Neural cell (in vitro differentiated cells): Measurements from ENCODE around the gene FCHSD2. TPM values are rescaled to one million over a fixed set of nuclear protein-coding genes. Genes with fewer than 3 reads are reported as not detected.
"Not testable (repeated sequence)": the region's sequence is repeated elsewhere in the genome, so short reads cannot be mapped to it uniquely, and the experiment has no call there.

Experiments used
- H2AFZ ChIP-seq: fragments of 200-600, 300-800 bp; sonication (generic), shearing (Covaris generic); 2 replicates; pipeline ENCODE4 v1.6.0; 2014; ENCODE audit warnings: low read depth, mild to moderate bottlenecking, antibody characterized with exemption, low read length, moderate library complexity
- H3F3A ChIP-seq: fragments of 200-600 bp; shearing (Covaris generic); 2 replicates; pipeline ENCODE4 v1.6.1; 2016; ENCODE audit warnings: mild to moderate bottlenecking, moderate library complexity, mixed read lengths, antibody characterized with exemption, low read length; ENCODE audit not compliant: insufficient read depth, poor library complexity, severe bottlenecking
- H3K27ac ChIP-seq: fragments of 200-600, 300-800 bp; sonication (generic), shearing (Covaris generic); 2 replicates; pipeline ENCODE4 v1.5.1; 2014; ENCODE audit warnings: mild to moderate bottlenecking, low read length, moderate library complexity
- H3K27me3 ChIP-seq: fragments of 300-800, 200-600 bp; sonication (generic), shearing (Covaris generic); 2 replicates; pipeline ENCODE4 v1.6.0; 2014; ENCODE audit warnings: mild to moderate bottlenecking, low read depth, low read length, moderate library complexity; ENCODE audit not compliant: insufficient read depth
- H3K36me3 ChIP-seq: fragments of 300-800, 200-600 bp; sonication (generic), shearing (Covaris generic); 2 replicates; pipeline ENCODE4 v1.5.1; 2014; ENCODE audit warnings: mild to moderate bottlenecking, antibody characterized with exemption, low read length, moderate library complexity; ENCODE audit not compliant: insufficient read depth
- H3K4me2 ChIP-seq: fragments of 300-800, 200-600 bp; sonication (generic), shearing (Covaris generic); 2 replicates; pipeline ENCODE4 v1.6.0; 2014; ENCODE audit warnings: mild to moderate bottlenecking, low read length
- H3K4me3 ChIP-seq: fragments of 300-800, 200-600 bp; sonication (generic), shearing (Covaris generic); 2 replicates; pipeline ENCODE4 v1.5.1; 2014; ENCODE audit warnings: mild to moderate bottlenecking, low read length, moderate library complexity
- H3K79me2 ChIP-seq: fragments of 200-600 bp; shearing (Covaris generic); replicated peaks from 2 replicates; pipeline ENCODE4 v1.6.0; 2014; ENCODE audit warnings: mild to moderate bottlenecking, low read length, moderate library complexity; ENCODE audit not compliant: insufficient read depth
- H3K9ac ChIP-seq: fragments of 300-800, 200-600 bp; sonication (generic), shearing (Covaris generic); 2 replicates; pipeline ENCODE4 v1.6.1; 2016; ENCODE audit warnings: mild to moderate bottlenecking, low read length, mixed read lengths
- H3K9me2 ChIP-seq: fragments of 200-600 bp; shearing (Covaris generic); 2 replicates; pipeline ENCODE4 v1.6.1; 2016; ENCODE audit warnings: mild to moderate bottlenecking, low read length, mixed read lengths; ENCODE audit not compliant: insufficient read depth
- H3K9me3 ChIP-seq: fragments of 200-600, 300-800 bp; sonication (generic), shearing (Covaris generic); 2 replicates; pipeline ENCODE4 v1.6.1; 2016; ENCODE audit warnings: mild to moderate bottlenecking, mixed run types, low read length, moderate library complexity, mixed read lengths
- H4K20me1 ChIP-seq: fragments of 200-600 bp; shearing (Covaris generic); 2 replicates; pipeline ENCODE4 v1.6.1; 2016; ENCODE audit warnings: mild to moderate bottlenecking, mixed run types; ENCODE audit not compliant: insufficient read depth
- EZH2 ChIP-seq: fragments of 200-600, 300-800 bp; shearing (Covaris generic), sonication (generic); IDR thresholded peaks from 2 replicates; pipeline ENCODE4 v1.6.1; 2014; ENCODE audit warnings: antibody characterized with exemption, low read length, borderline replicate concordance, mild to moderate bottlenecking; ENCODE audit not compliant: insufficient read depth, poor library complexity, severe bottlenecking
- MXI1 ChIP-seq: fragments of 450-650 bp; conservative IDR thresholded peaks from 2 replicates; pipeline ENCODE4 v1.6.1; 2014; ENCODE audit warnings: antibody characterized with exemption, mild to moderate bottlenecking; ENCODE audit not compliant: poor library complexity, severe bottlenecking
- POLR2AphosphoS5 ChIP-seq: IDR thresholded peaks from 2 replicates; pipeline ENCODE4 v1.6.1; 2012
- RAD21 ChIP-seq: fragments of 450-650 bp; conservative IDR thresholded peaks from 2 replicates; pipeline ENCODE4 v1.6.1; 2014; ENCODE audit warnings: antibody characterized with exemption, mild to moderate bottlenecking, moderate library complexity
- SMC3 ChIP-seq: fragments of 450-650 bp; conservative IDR thresholded peaks from 2 replicates; pipeline ENCODE4 v1.6.1; 2014; ENCODE audit warnings: antibody characterized with exemption, mild to moderate bottlenecking, moderate library complexity; ENCODE audit not compliant: poor library complexity
- TAF1 ChIP-seq: IDR thresholded peaks from 2 replicates; pipeline ENCODE4 v1.6.1; 2012; ENCODE audit warnings: low read depth
- polyA plus RNA-seq: library from polyadenylated mRNA; depleted of rRNA; stranded (reverse); fragments of >200 nt; gene quantifications from 2 replicates; pipeline ENCODE4 v1.2.3, GENCODE V29; 2014
- TF ChIP-seq, protein P1 (sequence below): fragments of 450-650 bp; IDR thresholded peaks from 2 replicates; pipeline ENCODE4 v1.5.1; 2014; ENCODE audit warnings: antibody characterized with exemption, mild to moderate bottlenecking, moderate library complexity; ENCODE audit not compliant: poor library complexity, severe bottlenecking
- TF ChIP-seq, protein P2 (sequence below): IDR thresholded peaks from 2 replicates; pipeline ENCODE4 v1.6.1; 2012; ENCODE audit warnings: borderline replicate concordance

FCHSD2 gene
- polyA plus RNA-seq, 1 donor from 2014 or later, result 40.8 TPM

DNA sequence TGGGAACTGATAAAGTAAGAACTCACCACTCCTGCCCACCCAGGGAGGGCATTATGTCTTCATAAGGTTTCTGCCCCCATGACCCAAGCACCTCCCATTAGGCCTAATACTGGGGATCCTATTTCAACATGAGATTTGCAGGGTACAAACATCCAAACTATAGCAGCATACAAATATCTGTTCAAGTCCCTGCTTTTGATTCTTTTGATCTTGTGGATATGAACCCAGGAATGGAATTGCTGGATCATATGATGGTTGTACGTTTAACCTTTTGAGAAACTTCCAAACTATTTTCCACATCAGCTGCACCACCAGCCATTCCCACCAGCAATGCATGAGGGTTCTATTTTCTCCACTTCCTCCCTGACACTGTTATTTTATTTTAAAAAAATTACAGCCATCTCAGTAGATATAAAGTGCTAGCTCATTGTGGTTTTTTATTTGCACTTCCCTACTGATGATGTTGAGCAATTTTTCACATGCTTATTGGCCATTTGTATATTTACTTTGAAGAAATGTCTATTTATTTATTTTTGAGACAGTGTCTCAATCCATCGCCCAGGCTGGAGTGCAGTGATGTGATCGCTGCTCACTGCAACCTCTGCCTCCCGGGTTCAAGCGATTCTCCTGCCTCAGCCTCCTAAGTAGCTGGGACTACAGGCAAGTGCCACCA, 335.0 kb downstream of the FCHSD2 start:
- H3K79me2 ChIP-seq, result no peaks in the 10 kb centered on the region
- H4K20me1 ChIP-seq, result no peaks in the 10 kb centered on the region
- H3K9ac ChIP-seq, result no peak overlapping the region
- no peaks in the 10 kb centered on the region for H3K9me3 ChIP-seq
- no peak overlapping the region for H2AFZ ChIP-seq
- no peak overlapping the region for H3K4me3 ChIP-seq
- no peak overlapping the region for H3K27ac ChIP-seq
- H3K4me2 ChIP-seq, result no peak overlapping the region
- TF ChIP-seq, protein P1, sequence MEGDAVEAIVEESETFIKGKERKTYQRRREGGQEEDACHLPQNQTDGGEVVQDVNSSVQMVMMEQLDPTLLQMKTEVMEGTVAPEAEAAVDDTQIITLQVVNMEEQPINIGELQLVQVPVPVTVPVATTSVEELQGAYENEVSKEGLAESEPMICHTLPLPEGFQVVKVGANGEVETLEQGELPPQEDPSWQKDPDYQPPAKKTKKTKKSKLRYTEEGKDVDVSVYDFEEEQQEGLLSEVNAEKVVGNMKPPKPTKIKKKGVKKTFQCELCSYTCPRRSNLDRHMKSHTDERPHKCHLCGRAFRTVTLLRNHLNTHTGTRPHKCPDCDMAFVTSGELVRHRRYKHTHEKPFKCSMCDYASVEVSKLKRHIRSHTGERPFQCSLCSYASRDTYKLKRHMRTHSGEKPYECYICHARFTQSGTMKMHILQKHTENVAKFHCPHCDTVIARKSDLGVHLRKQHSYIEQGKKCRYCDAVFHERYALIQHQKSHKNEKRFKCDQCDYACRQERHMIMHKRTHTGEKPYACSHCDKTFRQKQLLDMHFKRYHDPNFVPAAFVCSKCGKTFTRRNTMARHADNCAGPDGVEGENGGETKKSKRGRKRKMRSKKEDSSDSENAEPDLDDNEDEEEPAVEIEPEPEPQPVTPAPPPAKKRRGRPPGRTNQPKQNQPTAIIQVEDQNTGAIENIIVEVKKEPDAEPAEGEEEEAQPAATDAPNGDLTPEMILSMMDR, result no peak
- no peak for TF ChIP-seq RAD21
- TF ChIP-seq TAF1, result no peak
- TF ChIP-seq, protein P2, sequence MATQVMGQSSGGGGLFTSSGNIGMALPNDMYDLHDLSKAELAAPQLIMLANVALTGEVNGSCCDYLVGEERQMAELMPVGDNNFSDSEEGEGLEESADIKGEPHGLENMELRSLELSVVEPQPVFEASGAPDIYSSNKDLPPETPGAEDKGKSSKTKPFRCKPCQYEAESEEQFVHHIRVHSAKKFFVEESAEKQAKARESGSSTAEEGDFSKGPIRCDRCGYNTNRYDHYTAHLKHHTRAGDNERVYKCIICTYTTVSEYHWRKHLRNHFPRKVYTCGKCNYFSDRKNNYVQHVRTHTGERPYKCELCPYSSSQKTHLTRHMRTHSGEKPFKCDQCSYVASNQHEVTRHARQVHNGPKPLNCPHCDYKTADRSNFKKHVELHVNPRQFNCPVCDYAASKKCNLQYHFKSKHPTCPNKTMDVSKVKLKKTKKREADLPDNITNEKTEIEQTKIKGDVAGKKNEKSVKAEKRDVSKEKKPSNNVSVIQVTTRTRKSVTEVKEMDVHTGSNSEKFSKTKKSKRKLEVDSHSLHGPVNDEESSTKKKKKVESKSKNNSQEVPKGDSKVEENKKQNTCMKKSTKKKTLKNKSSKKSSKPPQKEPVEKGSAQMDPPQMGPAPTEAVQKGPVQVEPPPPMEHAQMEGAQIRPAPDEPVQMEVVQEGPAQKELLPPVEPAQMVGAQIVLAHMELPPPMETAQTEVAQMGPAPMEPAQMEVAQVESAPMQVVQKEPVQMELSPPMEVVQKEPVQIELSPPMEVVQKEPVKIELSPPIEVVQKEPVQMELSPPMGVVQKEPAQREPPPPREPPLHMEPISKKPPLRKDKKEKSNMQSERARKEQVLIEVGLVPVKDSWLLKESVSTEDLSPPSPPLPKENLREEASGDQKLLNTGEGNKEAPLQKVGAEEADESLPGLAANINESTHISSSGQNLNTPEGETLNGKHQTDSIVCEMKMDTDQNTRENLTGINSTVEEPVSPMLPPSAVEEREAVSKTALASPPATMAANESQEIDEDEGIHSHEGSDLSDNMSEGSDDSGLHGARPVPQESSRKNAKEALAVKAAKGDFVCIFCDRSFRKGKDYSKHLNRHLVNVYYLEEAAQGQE, result no peak
- no peak for TF ChIP-seq MXI1
- no peak for TF ChIP-seq SMC3
- no peak for TF ChIP-seq POLR2AphosphoS5
- H3F3A ChIP-seq, result no peaks in the 10 kb centered on the region
- H3K36me3 ChIP-seq, result no peaks in the 10 kb centered on the region
- no peaks in the 10 kb centered on the region for H3K9me2 ChIP-seq
- H3K27me3 ChIP-seq, result no peaks in the 10 kb centered on the region

DNA sequence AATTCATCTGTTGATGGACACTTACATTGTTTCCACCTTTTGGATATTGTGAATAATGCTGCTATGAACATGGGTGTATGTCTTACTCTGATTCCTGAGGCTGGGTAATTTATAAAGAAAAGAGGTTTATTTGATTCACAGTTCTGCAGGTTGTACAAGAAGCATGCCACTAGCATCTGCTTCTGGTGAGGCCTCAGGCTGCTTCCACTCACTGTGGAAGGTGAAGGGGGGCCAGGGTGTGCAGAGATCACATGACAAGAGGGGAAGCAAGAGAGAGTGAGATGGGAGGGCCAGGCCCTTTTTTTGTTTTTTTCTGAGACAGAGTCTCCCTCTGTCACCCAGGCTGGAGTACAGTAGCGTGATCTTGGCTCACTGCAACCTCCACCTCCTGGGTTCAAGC, 335.7 kb downstream of the FCHSD2 start:
- not testable (repeated sequence) for H3K27ac ChIP-seq, H3K9me3 ChIP-seq, H3K27me3 ChIP-seq, H4K20me1 ChIP-seq, H3K4me2 ChIP-seq, H3K36me3 ChIP-seq, H3K79me2 ChIP-seq, H3K9me2 ChIP-seq, H3K9ac ChIP-seq, H2AFZ ChIP-seq, H3F3A ChIP-seq, H3K4me3 ChIP-seq

DNA sequence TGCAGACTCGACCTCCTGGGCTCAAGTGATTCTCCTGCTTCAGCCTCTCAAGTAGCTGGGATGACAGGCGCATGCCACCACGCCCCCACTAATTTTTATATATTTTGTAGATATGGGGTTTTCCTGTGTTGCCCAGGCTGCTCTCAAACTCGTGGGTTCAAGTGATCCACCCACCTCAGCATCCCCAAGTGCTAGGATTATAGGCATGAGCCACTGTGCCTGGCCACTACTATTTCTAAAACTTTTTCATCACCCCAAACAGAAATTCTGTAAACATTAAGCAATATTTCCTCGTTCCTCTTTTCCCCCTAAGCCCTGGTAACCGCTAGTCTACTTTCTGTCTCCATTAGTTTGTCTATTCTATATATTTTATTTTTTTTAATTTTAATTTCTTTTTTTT, 336.9 kb downstream of the FCHSD2 start:
- no peak overlapping the region for H3K9ac ChIP-seq
- no peaks in the 10 kb centered on the region for H4K20me1 ChIP-seq
- no peak overlapping the region for H3K27ac ChIP-seq
- H3K27me3 ChIP-seq, result no peaks in the 10 kb centered on the region
- H2AFZ ChIP-seq, result no peak overlapping the region
- H3K9me2 ChIP-seq, result no peaks in the 10 kb centered on the region
- no peaks in the 10 kb centered on the region for H3K9me3 ChIP-seq
- TF ChIP-seq EZH2 (no peak), RAD21 (no peak)
- TF ChIP-seq, protein P2, result no peak
- H3K36me3 ChIP-seq, result no peaks in the 10 kb centered on the region
- no peak overlapping the region for H3K4me3 ChIP-seq
- H3F3A ChIP-seq, result no peaks in the 10 kb centered on the region
- H3K4me2 ChIP-seq, result no peak overlapping the region
- H3K79me2 ChIP-seq, result no peaks in the 10 kb centered on the region
